HepG2 (cell line): Measurements from ENCODE around the gene AKAIN1. TPM values are rescaled to one million over a fixed set of nuclear protein-coding genes. Genes with fewer than 3 reads are reported as not detected.

Source experiments
- BRD4 ChIP-seq: sonication (generic); formaldehyde crosslinking; IDR thresholded peaks from 2 replicates; pipeline ENCODE4 v1.4.0; 2020; ENCODE audit warnings: missing genetic modification reagents
- CBFB ChIP-seq: sonication (generic); formaldehyde crosslinking; IDR thresholded peaks from 2 replicates; pipeline ENCODE4 v1.4.0; 2020; ENCODE audit warnings: missing genetic modification reagents
- HNRNPL ChIP-seq: fragments of 200-400 bp; formaldehyde crosslinking; IDR thresholded peaks from 2 replicates; pipeline ENCODE4 v1.6.1; 2017; ENCODE audit warnings: mild to moderate bottlenecking, low read depth, low read length
- KLF12 ChIP-seq: sonication (generic); formaldehyde crosslinking; IDR thresholded peaks from 2 replicates; pipeline ENCODE4 v1.4.0; 2020; ENCODE audit warnings: missing genetic modification reagents, borderline replicate concordance
- RARG ChIP-seq: sonication (generic); formaldehyde crosslinking; IDR thresholded peaks from 2 replicates; pipeline ENCODE4 v1.4.0; 2020; ENCODE audit warnings: low read depth, mild to moderate bottlenecking, missing genetic modification reagents
- SALL2 ChIP-seq: sonication (generic); formaldehyde crosslinking; IDR thresholded peaks from 2 replicates; pipeline ENCODE4 v1.8.1; 2023; ENCODE audit warnings: mild to moderate bottlenecking, missing genetic modification reagents, inconsistent platforms
- TBX3 ChIP-seq: fragments of 450-650 bp; IDR thresholded peaks from 2 replicates; pipeline ENCODE4 v1.6.1; 2017; ENCODE audit warnings: antibody characterized with exemption, mild to moderate bottlenecking, inconsistent platforms, borderline replicate concordance
- YEATS4 ChIP-seq: sonication (generic); formaldehyde crosslinking; IDR thresholded peaks from 2 replicates; pipeline ENCODE4 v1.4.0; 2020; ENCODE audit warnings: missing genetic modification reagents, borderline replicate concordance
- ZBTB20 ChIP-seq: sonication (generic); formaldehyde crosslinking; IDR thresholded peaks from 2 replicates; pipeline ENCODE4 v1.8.1; 2023; ENCODE audit warnings: missing genetic modification reagents, low read depth, mild to moderate bottlenecking, borderline replicate concordance
- ZNF260 ChIP-seq: sonication (generic); formaldehyde crosslinking; IDR thresholded peaks from 2 replicates; pipeline ENCODE4 v1.4.0; 2020; ENCODE audit warnings: missing genetic modification reagents, low read depth, mild to moderate bottlenecking, borderline replicate concordance
- ZNF30 ChIP-seq: sonication (generic); formaldehyde crosslinking; IDR thresholded peaks from 2 replicates; pipeline ENCODE4 v1.5.0; 2020; ENCODE audit warnings: mild to moderate bottlenecking, missing genetic modification reagents
- ZNF747 ChIP-seq: sonication (generic); formaldehyde crosslinking; IDR thresholded peaks from 2 replicates; pipeline ENCODE4 v1.8.1; 2023; ENCODE audit warnings: missing genetic modification reagents, mild to moderate bottlenecking, borderline replicate concordance
- ZNF879 ChIP-seq: sonication (generic); formaldehyde crosslinking; IDR thresholded peaks from 2 replicates; pipeline ENCODE4 v1.8.1; 2023; ENCODE audit warnings: missing genetic modification reagents
- polyA plus RNA-seq, 8 experiments: library from polyadenylated mRNA; depleted of rRNA in 3 of 8; stranded (reverse) in 7 of 8; unstranded in 1 of 8; fragments of >200 nt; fragmentation: Illumina TruSeq in 4 of 8; extraction: Trizol in 4 of 8; gene quantifications; 2 replicates each; pipeline versions ENCODE4 v1.2.1 to v1.2.3, GENCODE V29; 2011 to 2016; ENCODE audit warnings: low read depth in 4 of 8, missing spikeins in 1 of 8, mixed read lengths in 1 of 8; ENCODE audit not compliant: insufficient read depth in 1 of 8
- total RNA-seq, 5 experiments: library from RNA; depleted of rRNA; stranded (reverse); fragments of >200 nt; fragmentation: Illumina TruSeq; extraction: Trizol; gene quantifications; 2 replicates each; pipeline ENCODE4 v1.2.3, GENCODE V29; 2016; ENCODE audit warnings: low read depth in 1 of 5
- TF ChIP-seq, protein P1 (sequence below): sonication (generic); formaldehyde crosslinking; conservative IDR thresholded peaks from 2 replicates; pipeline ENCODE4 v1.4.0; 2020; ENCODE audit warnings: mild to moderate bottlenecking, missing genetic modification reagents, moderate library complexity
- TF ChIP-seq, protein P2 (sequence below): sonication (generic); formaldehyde crosslinking; IDR thresholded peaks from 2 replicates; pipeline ENCODE4 v1.4.0; 2020; ENCODE audit warnings: missing genetic modification reagents, mild to moderate bottlenecking, borderline replicate concordance
- TF ChIP-seq, protein P3 (sequence below): sonication (generic); formaldehyde crosslinking; IDR thresholded peaks from 2 replicates; pipeline ENCODE4 v1.4.0; 2020; ENCODE audit warnings: missing genetic modification reagents, borderline replicate concordance
- TF ChIP-seq, protein P4 (sequence below): IDR thresholded peaks from 2 replicates; pipeline ENCODE4 v1.6.1; 2016; ENCODE audit warnings: missing biosample characterization, missing genetic modification reagents, low read depth
- TF ChIP-seq, protein P5 (sequence below): sonication (generic); formaldehyde crosslinking; IDR thresholded peaks from 2 replicates; pipeline ENCODE4 v1.4.0; 2020; ENCODE audit warnings: mild to moderate bottlenecking, missing genetic modification reagents

The AKAIN1 gene
- total and polyA plus RNA-seq, 2 of the 13 experiments (the other 11 are each of a cell fraction or from before 2014, with no cell fraction given), result not detected

DNA sequence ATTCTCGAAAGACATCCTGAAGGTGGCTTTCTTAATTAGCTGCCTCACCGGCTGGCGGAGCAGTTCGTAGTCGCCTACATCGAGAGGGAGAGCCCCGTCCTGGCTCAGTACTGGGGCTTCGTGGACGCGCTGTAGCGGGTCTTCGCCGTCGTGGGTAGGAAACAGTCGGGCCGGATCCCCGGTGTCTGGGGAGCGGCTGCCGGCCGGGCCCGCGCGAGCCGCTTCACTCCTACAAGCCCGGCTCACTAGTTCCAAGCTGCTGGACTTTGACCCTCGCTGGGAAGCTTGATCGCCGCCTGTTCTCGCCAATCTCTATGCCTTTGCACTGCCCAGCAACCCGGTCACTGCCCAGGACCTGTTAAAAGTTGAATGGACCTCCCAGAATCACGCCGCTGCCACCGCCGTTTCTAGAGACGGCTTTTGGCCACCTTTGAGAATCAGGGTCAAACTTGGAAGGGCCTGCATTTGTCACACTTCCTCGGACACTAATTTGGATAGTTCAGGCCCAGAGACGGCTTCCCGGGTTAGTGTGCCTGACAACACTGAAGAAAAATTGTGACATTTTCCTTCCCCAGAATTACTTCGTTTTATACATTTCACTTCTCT is 41.4 kb upstream of the AKAIN1 start (continued):
- TF ChIP-seq, protein P1, sequence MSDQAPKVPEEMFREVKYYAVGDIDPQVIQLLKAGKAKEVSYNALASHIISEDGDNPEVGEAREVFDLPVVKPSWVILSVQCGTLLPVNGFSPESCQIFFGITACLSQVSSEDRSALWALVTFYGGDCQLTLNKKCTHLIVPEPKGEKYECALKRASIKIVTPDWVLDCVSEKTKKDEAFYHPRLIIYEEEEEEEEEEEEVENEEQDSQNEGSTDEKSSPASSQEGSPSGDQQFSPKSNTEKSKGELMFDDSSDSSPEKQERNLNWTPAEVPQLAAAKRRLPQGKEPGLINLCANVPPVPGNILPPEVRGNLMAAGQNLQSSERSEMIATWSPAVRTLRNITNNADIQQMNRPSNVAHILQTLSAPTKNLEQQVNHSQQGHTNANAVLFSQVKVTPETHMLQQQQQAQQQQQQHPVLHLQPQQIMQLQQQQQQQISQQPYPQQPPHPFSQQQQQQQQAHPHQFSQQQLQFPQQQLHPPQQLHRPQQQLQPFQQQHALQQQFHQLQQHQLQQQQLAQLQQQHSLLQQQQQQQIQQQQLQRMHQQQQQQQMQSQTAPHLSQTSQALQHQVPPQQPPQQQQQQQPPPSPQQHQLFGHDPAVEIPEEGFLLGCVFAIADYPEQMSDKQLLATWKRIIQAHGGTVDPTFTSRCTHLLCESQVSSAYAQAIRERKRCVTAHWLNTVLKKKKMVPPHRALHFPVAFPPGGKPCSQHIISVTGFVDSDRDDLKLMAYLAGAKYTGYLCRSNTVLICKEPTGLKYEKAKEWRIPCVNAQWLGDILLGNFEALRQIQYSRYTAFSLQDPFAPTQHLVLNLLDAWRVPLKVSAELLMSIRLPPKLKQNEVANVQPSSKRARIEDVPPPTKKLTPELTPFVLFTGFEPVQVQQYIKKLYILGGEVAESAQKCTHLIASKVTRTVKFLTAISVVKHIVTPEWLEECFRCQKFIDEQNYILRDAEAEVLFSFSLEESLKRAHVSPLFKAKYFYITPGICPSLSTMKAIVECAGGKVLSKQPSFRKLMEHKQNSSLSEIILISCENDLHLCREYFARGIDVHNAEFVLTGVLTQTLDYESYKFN (CRISPR knock-in tag), result no peak
- no peak for TF ChIP-seq ZBTB20 (CRISPR knock-in tag)
- no peak for TF ChIP-seq CBFB
- TF ChIP-seq ZNF747 (CRISPR knock-in tag), result no peak
- no peak for TF ChIP-seq SALL2
- no peak for TF ChIP-seq BRD4
- TF ChIP-seq, protein P2, sequence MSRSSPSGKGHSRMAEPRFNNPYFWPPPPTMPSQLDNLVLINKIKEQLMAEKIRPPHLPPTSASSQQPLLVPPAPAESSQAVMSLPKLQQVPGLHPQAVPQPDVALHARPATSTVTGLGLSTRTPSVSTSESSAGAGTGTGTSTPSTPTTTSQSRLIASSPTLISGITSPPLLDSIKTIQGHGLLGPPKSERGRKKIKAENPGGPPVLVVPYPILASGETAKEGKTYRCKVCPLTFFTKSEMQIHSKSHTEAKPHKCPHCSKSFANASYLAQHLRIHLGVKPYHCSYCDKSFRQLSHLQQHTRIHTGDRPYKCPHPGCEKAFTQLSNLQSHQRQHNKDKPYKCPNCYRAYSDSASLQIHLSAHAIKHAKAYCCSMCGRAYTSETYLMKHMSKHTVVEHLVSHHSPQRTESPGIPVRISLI (CRISPR knock-in tag), result no peak
- no peak for TF ChIP-seq KLF12
- no peak for TF ChIP-seq ZNF879 (CRISPR knock-in tag)
- TF ChIP-seq RARG, result peak; percentile 92; the same call in 1 of the 2 replicates
- TF ChIP-seq YEATS4 (CRISPR knock-in tag), result peak; percentile 48; the same call in 1 of the 2 replicates
- TF ChIP-seq, protein P3, sequence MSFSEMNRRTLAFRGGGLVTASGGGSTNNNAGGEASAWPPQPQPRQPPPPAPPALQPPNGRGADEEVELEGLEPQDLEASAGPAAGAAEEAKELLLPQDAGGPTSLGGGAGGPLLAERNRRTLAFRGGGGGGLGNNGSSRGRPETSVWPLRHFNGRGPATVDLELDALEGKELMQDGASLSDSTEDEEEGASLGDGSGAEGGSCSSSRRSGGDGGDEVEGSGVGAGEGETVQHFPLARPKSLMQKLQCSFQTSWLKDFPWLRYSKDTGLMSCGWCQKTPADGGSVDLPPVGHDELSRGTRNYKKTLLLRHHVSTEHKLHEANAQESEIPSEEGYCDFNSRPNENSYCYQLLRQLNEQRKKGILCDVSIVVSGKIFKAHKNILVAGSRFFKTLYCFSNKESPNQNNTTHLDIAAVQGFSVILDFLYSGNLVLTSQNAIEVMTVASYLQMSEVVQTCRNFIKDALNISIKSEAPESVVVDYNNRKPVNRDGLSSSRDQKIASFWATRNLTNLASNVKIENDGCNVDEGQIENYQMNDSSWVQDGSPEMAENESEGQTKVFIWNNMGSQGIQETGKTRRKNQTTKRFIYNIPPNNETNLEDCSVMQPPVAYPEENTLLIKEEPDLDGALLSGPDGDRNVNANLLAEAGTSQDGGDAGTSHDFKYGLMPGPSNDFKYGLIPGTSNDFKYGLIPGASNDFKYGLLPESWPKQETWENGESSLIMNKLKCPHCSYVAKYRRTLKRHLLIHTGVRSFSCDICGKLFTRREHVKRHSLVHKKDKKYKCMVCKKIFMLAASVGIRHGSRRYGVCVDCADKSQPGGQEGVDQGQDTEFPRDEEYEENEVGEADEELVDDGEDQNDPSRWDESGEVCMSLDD (CRISPR knock-in tag), result 0 out of 2 replicates have a peak, but pooled peaks have one; percentile 33
- no peak for TF ChIP-seq ZNF30 (CRISPR knock-in tag)
- TF ChIP-seq, protein P4, sequence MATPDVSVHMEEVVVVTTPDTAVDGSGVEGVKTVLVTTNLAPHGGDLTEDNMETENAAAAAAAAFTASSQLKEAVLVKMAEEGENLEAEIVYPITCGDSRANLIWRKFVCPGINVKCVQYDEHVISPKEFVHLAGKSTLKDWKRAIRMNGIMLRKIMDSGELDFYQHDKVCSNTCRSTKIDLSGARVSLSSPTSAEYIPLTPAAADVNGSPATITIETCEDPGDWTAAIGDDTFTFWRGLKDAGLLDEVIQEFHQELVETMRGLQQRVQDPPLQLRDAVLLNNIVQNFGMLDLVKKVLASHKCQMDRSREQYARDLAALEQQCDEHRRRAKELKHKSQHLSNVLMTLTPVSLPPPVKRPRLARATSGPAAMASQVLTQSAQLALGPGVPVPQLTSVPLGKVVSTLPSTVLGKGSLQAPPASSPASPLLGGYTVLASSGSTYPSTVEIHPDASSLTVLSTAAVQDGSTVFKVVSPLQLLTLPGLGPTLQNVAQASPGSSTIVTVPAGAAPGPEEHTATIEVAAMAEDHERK (CRISPR knock-in tag), result no peak
- no peak for TF ChIP-seq TBX3
- no peak for TF ChIP-seq ZNF260 (CRISPR knock-in tag)
- 0 out of 2 replicates have a peak, but pooled peaks have one; percentile 36 for TF ChIP-seq HNRNPL
- TF ChIP-seq, protein P5, sequence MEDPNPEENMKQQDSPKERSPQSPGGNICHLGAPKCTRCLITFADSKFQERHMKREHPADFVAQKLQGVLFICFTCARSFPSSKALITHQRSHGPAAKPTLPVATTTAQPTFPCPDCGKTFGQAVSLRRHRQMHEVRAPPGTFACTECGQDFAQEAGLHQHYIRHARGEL (CRISPR knock-in tag), result no peak
